ENCODE results near the gene ZPR1.
"Not testable (repeated sequence)": the region's sequence is repeated elsewhere in the genome, so short reads cannot be mapped to it uniquely, and the experiment has no call there.

The ZPR1 gene

GRCh38 chr11:116792144-116792868, 4.5 kb upstream of the ZPR1 start:
- DNase-seq = no peak

- no peak for DNase-seq
Observed at GRCh38 chr11:116791813-116792143, 4.0 kb upstream of the ZPR1 start, which contains the start of gene APOA5. Gene APOA5 (minus strand): TSS chr11:116791879. CDS start chr11:116791860, 19 bp downstream.

GRCh38 chr11:116791002-116791812, 3.4 kb upstream of the ZPR1 start:
- DNase-seq = peak; percentile 71

- no peak for DNase-seq
Observed at GRCh38 chr11:116790167-116791001, 2.6 kb upstream of the ZPR1 start.

GRCh38 chr11:116788975-116789374, 1.2 kb upstream of the ZPR1 start:
- DNase-seq = no peak

- DNase-seq = no peak
Observed at GRCh38 chr11:116788534-116788933, 711 bp upstream of the ZPR1 start.

GRCh38 chr11:116787436-116787785, 412 bp downstream of the ZPR1 start:
- DNase-seq = no peak

- no peak for DNase-seq
Observed at GRCh38 chr11:116786966-116787365, 857 bp downstream of the ZPR1 start.

- no peak for DNase-seq
Observed at GRCh38 chr11:116786326-116786725, 1.5 kb downstream of the ZPR1 start.

GRCh38 chr11:116782728-116783127, 5.1 kb downstream of the ZPR1 start:
- DNase-seq = no peak

GRCh38 chr11:116778556-116778955, 9.3 kb downstream of the ZPR1 start:
- DNase-seq = no peak

GRCh38 chr11:116777056-116777455, 10.8 kb downstream of the ZPR1 start:
- DNase-seq = no peak

- peak; percentile 44 for DNase-seq
Observed at GRCh38 chr11:116776522-116776984, 11.3 kb downstream of the ZPR1 start.

GRCh38 chr11:116775975-116776374, 11.8 kb downstream of the ZPR1 start:
- DNase-seq = no peak

GRCh38 chr11:116774661-116775060, 13.2 kb downstream of the ZPR1 start:
- no peak for DNase-seq

GRCh38 chr11:116773203-116774097, 14.4 kb downstream of the ZPR1 start:
- DNase-seq = no peak

GRCh38 chr11:116772443-116773202, 15.2 kb downstream of the ZPR1 start, which contains the start of gene BUD13:
Gene BUD13 (minus strand): TSS chr11:116772987. CDS start chr11:116772964, 23 bp downstream.
- peak; percentile 92 for DNase-seq

GRCh38 chr11:116771935-116772334, 15.9 kb downstream of the ZPR1 start:
- no peak for DNase-seq

GRCh38 chr11:116762132-116762531, 25.7 kb downstream of the ZPR1 start:
- no peak for DNase-seq

- DNase-seq = not testable (repeated sequence)
Observed at GRCh38 chr11:116756044-116756443, 31.8 kb downstream of the ZPR1 start.

- no peak for DNase-seq
Observed at GRCh38 chr11:116750070-116750718, 37.6 kb downstream of the ZPR1 start.
